Stimulated activated CD8-positive, alpha-beta memory T cell treated with anti-CD3 and anti-CD28 coated beads, Interleukin-2, amount 100 ng/mL, for 1 hour (primary cell): ENCODE data around the gene KCNQ1.

Source experiments
- DNase-seq, 2 donors: peaks; one replicate each; pipeline ENCODE4 v3.0.0-alpha.2; 2020; ENCODE audit warnings: low read depth in 2 of 2

The KCNQ1 gene

GRCh38 chr11:2665526-2666400 is 221.0 kb downstream of the KCNQ1 start:
- DNase-seq = no peak

GRCh38 chr11:2666401-2666741 is 221.6 kb downstream of the KCNQ1 start:
- DNase-seq = no peak

- no peak for DNase-seq
These were observed 222.2 kb downstream of the KCNQ1 start for GRCh38 chr11:2666828-2667570.

GRCh38 chr11:2667940-2668339 is 223.1 kb downstream of the KCNQ1 start:
- no peak for DNase-seq

GRCh38 chr11:2668876-2669275 is 224.1 kb downstream of the KCNQ1 start:
- DNase-seq = no peak

GRCh38 chr11:2669634-2670469 is 225.0 kb downstream of the KCNQ1 start:
- no peak for DNase-seq

GRCh38 chr11:2670541-2671100 is 225.8 kb downstream of the KCNQ1 start:
- no peak for DNase-seq

- no peak for DNase-seq
These were observed 226.9 kb downstream of the KCNQ1 start for GRCh38 chr11:2671748-2672147.

- no peak for DNase-seq
These were observed 227.9 kb downstream of the KCNQ1 start for GRCh38 chr11:2672553-2673249.

GRCh38 chr11:2673250-2673610 is 228.4 kb downstream of the KCNQ1 start:
- no peak for DNase-seq

GRCh38 chr11:2673871-2674471 is 229.2 kb downstream of the KCNQ1 start:
- DNase-seq = no peak

GRCh38 chr11:2674658-2675131 is 229.9 kb downstream of the KCNQ1 start:
- DNase-seq = no peak

- no peak for DNase-seq
These were observed 230.7 kb downstream of the KCNQ1 start for GRCh38 chr11:2675540-2675939.

GRCh38 chr11:2677127-2677526 is 232.3 kb downstream of the KCNQ1 start:
- DNase-seq = no peak

- DNase-seq = no peak
These were observed 233.6 kb downstream of the KCNQ1 start for GRCh38 chr11:2678396-2678795.

- no peak for DNase-seq
These were observed 234.3 kb downstream of the KCNQ1 start for GRCh38 chr11:2679011-2679676.

GRCh38 chr11:2681408-2682145 is 236.8 kb downstream of the KCNQ1 start:
- no peak for DNase-seq

GRCh38 chr11:2683806-2684205 is 239.0 kb downstream of the KCNQ1 start:
- no peak for DNase-seq

- no peak for DNase-seq
These were observed 239.8 kb downstream of the KCNQ1 start for GRCh38 chr11:2684581-2684980.

GRCh38 chr11:2685051-2685450 is 240.2 kb downstream of the KCNQ1 start:
- DNase-seq = no peak
